Measurements from ENCODE around the gene GNAQ. TPM values are rescaled to one million over a fixed set of nuclear protein-coding genes. Genes with fewer than 3 reads are reported as not detected.
"Not testable (repeated sequence)": the region's sequence is repeated elsewhere in the genome, so short reads cannot be mapped to it uniquely, and the experiment has no call there.

The GNAQ gene
- total RNA-seq, 2 donors from 2014 or later: 13.4 to 17.8 TPM

GRCh38 chr9:77883846-77884771 is 147.5 kb downstream of the GNAQ start:
- Histone ChIP-seq H3K4me3 (no peak overlapping the region), H3K36me3 (no peaks in the 10 kb centered on the region), H3K27ac (no peak overlapping the region), H3K4me1 (no peaks in the 10 kb centered on the region), H3K27me3 (no peaks in the 10 kb centered on the region), H3K9me3 (no peaks in the 10 kb centered on the region)
- no peak for TF ChIP-seq CTCF (IDR thresholded peaks at IDR 0.05)
- DNase-seq (ENCODE audit: low spot score): no peak

- H3K4me3 ChIP-seq: no peak overlapping the region
- no peaks in the 10 kb centered on the region for H3K9me3 ChIP-seq
- no peaks in the 10 kb centered on the region for H3K36me3 ChIP-seq
- H3K4me1 ChIP-seq: no peaks in the 10 kb centered on the region
- TF ChIP-seq CTCF (IDR thresholded peaks at IDR 0.05): no peak
- DNase-seq (ENCODE audit: low spot score): no peak
- H3K27ac ChIP-seq: no peak overlapping the region
- no peaks in the 10 kb centered on the region for H3K27me3 ChIP-seq
Observed at GRCh38 chr9:77883133-77883532, 148.5 kb downstream of the GNAQ start.

GRCh38 chr9:77882294-77882693 is 149.3 kb downstream of the GNAQ start:
- DNase-seq (ENCODE audit: low spot score): no peak
- Histone ChIP-seq H3K4me1 (no peaks in the 10 kb centered on the region), H3K4me3 (no peak overlapping the region), H3K9me3 (no peaks in the 10 kb centered on the region), H3K36me3 (no peaks in the 10 kb centered on the region), H3K27me3 (no peaks in the 10 kb centered on the region), H3K27ac (no peak overlapping the region)
- no peak for TF ChIP-seq CTCF (IDR thresholded peaks at IDR 0.05)

GRCh38 chr9:77881634-77882033 is 150.0 kb downstream of the GNAQ start:
- not testable (repeated sequence) for H3K36me3 ChIP-seq; H3K4me3 ChIP-seq; DNase-seq (ENCODE audit: low spot score); H3K4me1 ChIP-seq; H3K27ac ChIP-seq; H3K9me3 ChIP-seq; H3K27me3 ChIP-seq

GRCh38 chr9:77881111-77881510 is 150.5 kb downstream of the GNAQ start:
- no peak for TF ChIP-seq CTCF (IDR thresholded peaks at IDR 0.05)
- peaks cover 0 to 6% of the 10 kb centered on the region in 2 donors for H3K4me1 ChIP-seq
- DNase-seq (ENCODE audit: low spot score): no peak
- H3K9me3 ChIP-seq: no peaks in the 10 kb centered on the region
- no peak overlapping the region for H3K27ac ChIP-seq
- no peaks in the 10 kb centered on the region for H3K27me3 ChIP-seq
- no peaks in the 10 kb centered on the region for H3K36me3 ChIP-seq
- no peak overlapping the region for H3K4me3 ChIP-seq

- no peak overlapping the region for H3K27ac ChIP-seq
- H3K36me3 ChIP-seq: no peaks in the 10 kb centered on the region
- peaks cover 0 to 6% of the 10 kb centered on the region in 2 donors for H3K4me1 ChIP-seq
- no peaks in the 10 kb centered on the region for H3K9me3 ChIP-seq
- no peak for TF ChIP-seq CTCF (IDR thresholded peaks at IDR 0.05)
- no peak overlapping the region for H3K4me3 ChIP-seq
- no peak for DNase-seq (ENCODE audit: low spot score)
- no peaks in the 10 kb centered on the region for H3K27me3 ChIP-seq
Observed at GRCh38 chr9:77879437-77879943, 152.1 kb downstream of the GNAQ start.

GRCh38 chr9:77878793-77879192 is 152.8 kb downstream of the GNAQ start:
- H3K9me3 ChIP-seq; DNase-seq (ENCODE audit: low spot score); H3K27ac ChIP-seq; H3K27me3 ChIP-seq; H3K4me1 ChIP-seq; H3K36me3 ChIP-seq; H3K4me3 ChIP-seq: not testable (repeated sequence)
